OCI-M2 (cell line): ENCODE measurements around the gene MKRN2OS.

Experiments used
- DNase-seq: peaks from one replicate; lab custom pipeline; 2025; ENCODE audit not compliant: unreplicated experiment; lab: John Stamatoyannopoulos, UW

Gene MKRN2OS

DNA sequence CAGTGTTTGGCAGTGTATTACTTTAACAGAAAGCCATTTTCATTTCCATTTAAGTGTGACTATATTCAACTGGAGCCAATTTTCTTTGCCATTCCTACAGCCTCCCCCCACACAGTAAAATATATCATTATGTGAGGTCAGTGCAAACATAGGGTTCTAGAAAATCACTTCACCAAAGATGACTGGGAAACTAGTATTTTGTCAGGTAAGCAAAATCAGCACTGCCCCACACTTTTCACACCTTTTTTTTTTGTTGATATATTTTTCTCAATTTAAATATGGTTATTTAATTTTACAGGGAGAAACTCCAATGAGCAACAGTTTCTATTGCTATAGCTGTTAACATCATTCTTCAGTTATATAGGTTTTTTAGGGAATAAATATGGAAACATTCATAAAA lies 29.7 kb downstream of the MKRN2OS start:
- DNase-seq, result no peak

- DNase-seq, result no peak
Measured at GRCh38 chr3:12513694-12514446, 31.4 kb downstream of the MKRN2OS start.

DNA sequence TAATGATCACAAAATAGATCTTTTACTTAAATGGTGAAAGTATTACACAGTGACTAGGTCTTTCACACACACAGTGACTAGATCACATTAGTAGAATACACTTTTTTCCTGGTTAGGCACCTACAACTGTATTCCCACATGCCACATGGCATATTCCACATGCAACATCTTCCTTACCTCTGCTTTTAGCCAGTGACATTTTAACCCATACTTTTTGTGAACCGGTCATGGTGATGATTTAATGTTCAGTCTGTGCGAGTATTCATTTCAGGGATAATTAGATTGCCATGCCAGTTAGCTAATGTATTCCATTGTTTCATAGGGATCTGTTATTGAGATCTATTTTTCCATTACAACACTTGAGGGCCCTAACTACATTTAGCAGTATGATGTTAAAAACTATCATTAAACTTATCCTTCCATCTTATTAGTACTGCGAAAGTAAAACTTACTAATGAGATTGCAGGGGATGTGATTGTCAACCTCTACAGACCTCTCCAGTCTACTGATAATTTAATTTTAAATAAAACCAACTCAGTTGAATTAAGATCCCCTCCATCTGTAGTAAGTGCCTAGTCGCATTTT lies 32.7 kb downstream of the MKRN2OS start:
- no peak for DNase-seq

- DNase-seq, result no peak
Measured at GRCh38 chr3:12509466-12509865, 35.8 kb downstream of the MKRN2OS start.

- no peak for DNase-seq
Measured at GRCh38 chr3:12508291-12508700, 37.0 kb downstream of the MKRN2OS start.

DNA sequence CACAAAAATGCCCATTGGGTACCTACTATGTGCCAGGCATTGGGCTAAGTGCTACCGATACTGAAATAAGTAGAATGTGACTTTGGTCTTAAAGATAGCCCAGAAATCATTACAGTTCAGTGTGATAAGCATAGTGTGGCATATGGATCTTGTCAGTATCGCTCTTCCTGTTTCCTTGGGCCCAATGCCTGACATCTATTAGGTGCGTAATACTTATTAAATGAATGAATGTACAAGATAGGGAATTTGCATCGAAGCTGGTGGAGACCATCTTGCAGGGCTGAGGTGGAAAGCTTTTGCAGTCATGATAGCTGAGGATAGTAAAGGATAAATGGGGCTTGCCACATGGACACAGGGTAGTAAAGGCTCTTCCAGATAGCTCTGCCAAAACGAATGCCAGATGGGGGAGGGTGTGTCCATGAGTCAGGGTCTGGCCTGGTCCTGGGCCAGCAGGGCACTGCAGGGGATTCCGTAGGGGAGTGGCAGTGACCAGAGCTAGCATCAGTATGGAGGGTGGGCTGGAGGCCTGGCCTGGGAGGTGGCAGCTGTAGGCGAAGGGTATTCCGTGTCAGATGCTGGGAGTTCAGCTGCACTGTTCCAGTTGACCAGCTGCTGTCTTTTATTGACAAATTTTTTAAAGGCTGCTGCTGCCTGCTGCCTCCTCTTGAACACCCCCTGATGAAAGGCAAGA lies 37.6 kb downstream of the MKRN2OS start:
- DNase-seq, result no peak

DNA sequence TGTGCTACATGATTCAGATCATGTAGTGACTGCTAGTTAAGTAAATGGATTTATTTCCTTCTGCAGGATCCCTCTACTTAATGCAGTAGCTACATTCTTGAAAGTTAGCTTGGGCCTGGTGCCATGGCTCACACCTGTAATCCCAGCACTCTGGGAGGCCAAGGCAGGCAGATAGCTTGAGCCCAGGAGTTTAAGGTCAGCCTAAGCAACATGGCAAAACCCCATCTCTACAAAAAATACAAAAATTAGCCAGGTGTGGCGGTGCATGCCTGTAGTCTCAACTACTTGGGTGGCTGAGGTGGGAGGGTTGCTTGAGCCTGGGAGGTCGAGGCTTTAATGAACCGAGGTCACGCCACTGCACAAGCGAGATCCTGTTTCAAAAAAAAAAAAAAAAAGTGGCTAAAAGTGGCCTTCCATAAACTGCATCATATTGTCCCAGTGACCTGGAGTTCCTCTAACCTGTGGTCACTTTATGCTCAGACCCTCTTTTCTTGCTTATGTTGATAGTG lies 39.0 kb downstream of the MKRN2OS start:
- no peak for DNase-seq

- DNase-seq, result no peak
Measured at GRCh38 chr3:12503126-12503957, 42.0 kb downstream of the MKRN2OS start.

- no peak for DNase-seq
Measured at GRCh38 chr3:12501360-12502020, 43.8 kb downstream of the MKRN2OS start.

- no peak for DNase-seq
Measured at GRCh38 chr3:12499474-12499873, 45.8 kb downstream of the MKRN2OS start.

- DNase-seq, result no peak
Measured at GRCh38 chr3:12496453-12496761, 48.9 kb downstream of the MKRN2OS start.

DNA sequence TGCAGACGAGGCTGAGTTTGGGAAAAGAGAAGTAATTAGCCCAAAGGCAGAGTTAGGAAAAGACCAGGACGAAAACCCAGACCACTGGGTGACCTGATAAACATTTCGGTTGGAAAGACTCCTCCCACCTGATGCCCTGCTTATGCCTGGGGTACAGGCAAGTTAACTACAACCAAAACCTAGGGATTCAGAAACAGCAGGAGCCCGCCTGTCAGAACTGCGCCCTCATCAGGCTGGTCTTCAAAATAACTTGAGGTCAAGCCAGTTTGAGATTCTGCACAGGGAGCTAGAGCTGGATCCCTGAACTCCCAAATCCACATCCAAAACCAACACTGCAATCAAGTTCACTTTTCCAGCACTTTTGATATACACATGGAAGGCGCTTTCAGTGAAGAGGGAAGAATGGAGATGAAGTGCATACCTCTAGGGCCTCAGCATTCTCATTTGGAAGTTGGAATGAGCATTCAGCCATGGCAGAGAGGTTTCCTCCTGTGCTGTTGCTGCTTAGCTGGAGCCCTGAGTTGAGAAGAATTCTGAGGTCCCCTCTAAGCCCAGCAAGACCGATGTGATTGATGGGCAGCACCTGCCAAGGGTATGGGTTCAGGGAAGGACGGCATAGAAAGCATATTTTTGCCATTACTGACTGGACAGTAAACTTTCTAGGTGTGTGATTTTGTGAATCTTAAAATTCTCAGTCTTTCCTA lies 49.4 kb downstream of the MKRN2OS start:
- DNase-seq, result no peak

GRCh38 chr3:12490547-12490946 lies 54.8 kb downstream of the MKRN2OS start:
- no peak for DNase-seq

DNA sequence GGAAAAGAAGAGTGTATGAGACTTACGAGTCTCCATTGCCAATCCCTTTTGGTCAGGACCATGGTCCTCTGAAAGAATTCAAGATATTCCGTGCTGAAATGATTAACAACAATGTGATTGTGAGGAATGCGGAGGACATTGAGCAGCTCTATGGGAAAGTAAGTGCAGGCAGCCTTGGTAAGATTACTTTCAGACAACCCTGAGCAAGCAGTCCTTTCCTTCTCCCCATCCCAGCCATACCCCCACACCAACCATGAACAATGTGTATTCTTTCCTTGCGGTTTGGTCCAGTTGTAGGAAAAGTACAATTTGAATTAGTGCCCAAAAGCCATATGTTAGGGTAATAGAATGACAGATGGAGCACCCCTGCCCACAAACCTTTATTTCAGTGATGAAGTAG lies 55.5 kb downstream of the MKRN2OS start:
- DNase-seq, result no peak
